NK-92 treated with Interleukin-12 subunit alpha and Interleukin-12 subunit beta, amount 100 ng/mL, for 24 hours (cell line): ENCODE results near the gene WDR76.

Source experiments
- DNase-seq: peaks from one replicate; lab custom pipeline; 2025; lab: John Stamatoyannopoulos, UW

WDR76 gene

GRCh38 chr15:43878446-43878845 is 51.6 kb downstream of the WDR76 start:
- DNase-seq: no peak

GRCh38 chr15:43879386-43880355 is 52.9 kb downstream of the WDR76 start:
- DNase-seq: no peak

DNA sequence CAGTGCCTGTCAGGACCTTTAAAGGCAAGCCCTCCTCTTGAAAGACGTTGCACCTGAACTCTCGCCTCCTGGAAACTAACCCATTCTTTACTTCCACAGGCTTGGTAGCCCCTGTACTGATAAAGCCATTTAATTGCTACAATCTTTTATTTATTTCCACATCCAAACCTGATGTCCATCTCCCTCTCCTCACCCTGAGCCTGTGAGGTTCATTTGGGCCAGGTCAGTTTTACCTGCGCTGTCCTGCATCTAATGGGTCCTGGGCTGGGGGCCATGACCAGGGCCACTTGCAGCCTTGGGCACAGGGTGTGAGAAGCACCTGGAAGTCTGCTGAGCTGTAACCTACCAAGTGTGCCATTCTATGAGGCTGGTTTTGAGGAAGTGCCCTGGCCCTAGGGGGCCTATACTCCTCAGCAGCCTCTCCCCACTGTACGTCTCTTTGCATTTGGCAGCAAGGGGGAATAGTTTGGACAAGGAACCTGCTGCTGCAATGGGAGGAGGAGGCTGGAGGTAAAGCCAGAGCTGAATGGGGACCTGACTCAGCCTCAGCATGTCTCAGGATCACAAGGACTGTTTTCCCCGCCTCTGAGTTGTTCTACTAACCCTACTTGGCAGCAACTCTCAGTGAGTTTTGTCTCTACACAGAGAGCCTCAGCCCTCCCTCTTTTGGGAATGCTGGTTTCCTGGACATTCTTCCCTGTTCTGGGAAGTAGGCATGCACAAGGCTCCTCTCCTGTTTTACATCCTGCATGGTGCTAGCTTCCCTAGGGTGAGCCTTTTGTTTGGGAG is 53.8 kb downstream of the WDR76 start:
- no peak for DNase-seq

- no peak for DNase-seq
Observed at GRCh38 chr15:43881245-43881644, 54.4 kb downstream of the WDR76 start.

DNA sequence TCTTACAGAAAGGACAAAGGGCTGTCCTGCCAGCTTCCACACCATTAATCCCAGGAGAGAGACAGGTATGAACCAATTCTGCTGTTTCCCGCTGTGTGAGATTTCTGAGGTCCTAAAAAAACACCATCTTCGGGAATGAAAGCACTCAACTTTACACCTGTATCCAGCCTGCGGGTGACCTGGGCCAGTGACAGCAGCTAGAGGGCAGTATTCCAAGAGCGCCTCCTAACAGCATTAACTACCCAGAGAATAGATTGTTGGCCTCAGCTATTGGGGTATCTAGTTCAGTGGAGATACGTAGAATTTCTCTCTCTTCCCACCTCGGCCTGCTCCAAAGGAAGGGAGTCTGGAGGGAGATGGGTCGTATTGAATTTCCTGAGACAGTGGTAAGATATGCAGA is 55.1 kb downstream of the WDR76 start:
- DNase-seq: no peak

GRCh38 chr15:43883571-43883970 is 56.8 kb downstream of the WDR76 start:
- no peak for DNase-seq

- no peak for DNase-seq
Observed at GRCh38 chr15:43886558-43886957, 59.8 kb downstream of the WDR76 start.

- DNase-seq: no peak
Observed at GRCh38 chr15:43887901-43888300, 61.1 kb downstream of the WDR76 start.

DNA sequence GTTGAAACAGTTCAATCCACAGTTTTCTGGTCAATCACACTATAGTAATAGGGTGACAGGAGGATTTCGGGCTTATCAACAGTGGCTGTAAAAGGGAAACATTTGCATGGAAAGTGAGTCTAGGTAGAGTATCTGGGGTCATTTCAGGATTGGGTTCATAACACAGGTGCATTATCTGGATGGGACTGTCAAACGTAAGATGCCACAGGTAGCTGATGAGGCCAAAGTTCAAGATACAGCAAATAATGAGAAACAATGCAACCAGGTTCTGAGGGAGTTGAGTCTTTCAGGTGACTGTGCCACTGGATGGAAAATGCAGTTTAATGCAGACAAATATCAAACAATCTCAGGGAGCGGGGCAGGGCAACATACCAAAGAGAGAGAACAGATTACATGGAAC is 62.2 kb downstream of the WDR76 start:
- DNase-seq: no peak

GRCh38 chr15:43893956-43894355 is 67.2 kb downstream of the WDR76 start:
- DNase-seq: no peak

DNA sequence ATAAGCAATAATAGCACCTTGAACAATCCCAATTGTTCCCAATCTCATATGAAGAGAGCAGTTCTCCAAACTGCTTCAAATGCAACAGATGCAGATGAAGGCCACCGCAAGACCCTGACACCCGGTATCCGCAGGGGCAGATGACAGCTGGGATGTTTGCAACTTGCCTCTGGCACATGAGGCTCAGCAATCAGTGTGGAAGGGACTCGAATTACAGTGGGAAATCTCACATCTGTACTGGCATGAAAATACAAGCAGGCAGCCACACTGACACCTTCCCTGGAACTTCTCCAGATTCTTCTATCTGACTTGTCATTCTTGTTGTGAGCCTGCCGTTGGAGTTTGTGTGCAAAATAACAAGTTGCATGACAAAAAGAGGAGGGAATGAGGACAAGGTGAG is 68.8 kb downstream of the WDR76 start:
- DNase-seq: no peak

DNA sequence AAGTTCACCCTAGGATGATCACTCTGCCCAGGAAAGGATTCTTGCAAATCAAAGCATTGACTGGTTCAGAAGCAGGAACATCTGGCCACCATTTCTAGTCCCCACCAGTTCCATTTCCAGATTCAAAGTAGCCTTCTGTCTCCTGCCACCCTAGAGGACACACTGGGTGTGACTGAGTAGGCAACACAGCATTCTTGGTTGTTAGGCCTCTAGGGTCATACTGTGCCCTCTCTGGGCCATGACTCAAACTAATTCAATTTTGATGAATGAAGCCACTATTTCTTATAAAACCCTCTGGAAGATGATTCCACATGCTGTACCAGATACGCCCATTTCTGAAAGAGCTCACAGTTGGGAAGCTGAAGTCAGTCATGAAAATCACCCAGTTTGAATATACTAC is 69.7 kb downstream of the WDR76 start:
- no peak for DNase-seq

DNA sequence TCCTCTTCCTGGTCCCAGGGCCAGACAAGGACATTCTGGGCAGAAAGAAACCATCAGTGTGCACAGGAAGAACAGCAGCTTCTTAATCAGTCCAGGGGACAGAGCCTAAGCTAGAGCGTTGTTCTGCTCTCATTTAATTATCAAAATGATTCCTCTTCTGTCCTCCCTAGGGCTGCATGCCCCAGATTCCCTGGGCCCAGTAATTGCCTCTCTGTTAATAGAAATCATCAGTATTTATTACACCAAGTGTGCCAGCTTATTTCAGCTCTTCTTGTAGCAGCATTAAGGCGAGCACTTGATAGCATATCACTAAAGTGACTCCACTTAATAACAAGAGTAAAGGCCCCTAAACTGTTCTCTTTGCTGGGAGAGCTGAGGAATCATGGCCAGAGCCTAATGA is 72.1 kb downstream of the WDR76 start:
- DNase-seq: no peak

GRCh38 chr15:43899928-43900327 is 73.1 kb downstream of the WDR76 start:
- no peak for DNase-seq

- DNase-seq: no peak
Observed at GRCh38 chr15:43900996-43901395, 74.2 kb downstream of the WDR76 start.

DNA sequence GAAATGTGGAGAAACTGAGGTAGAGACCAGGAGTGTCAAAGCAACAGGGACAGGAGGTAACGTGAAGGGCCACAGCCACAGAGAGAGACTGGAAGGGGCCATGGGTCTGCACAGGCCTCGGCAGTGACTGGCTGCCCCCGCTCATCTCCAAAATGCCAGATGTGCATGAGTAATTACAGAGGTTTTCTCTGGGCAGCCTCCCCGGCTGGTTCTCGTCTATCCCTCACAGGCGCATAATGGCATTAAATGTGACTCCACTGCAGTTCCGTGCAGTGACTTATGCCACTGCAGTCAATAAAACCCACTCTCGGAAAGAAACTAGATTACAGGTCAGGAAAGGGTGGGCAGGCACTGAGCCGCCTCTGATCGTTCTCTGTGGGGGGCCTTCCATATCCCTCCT is 74.7 kb downstream of the WDR76 start:
- no peak for DNase-seq

- peak; percentile 33 for DNase-seq
Observed at GRCh38 chr15:43903864-43904290, 77.1 kb downstream of the WDR76 start.

DNA sequence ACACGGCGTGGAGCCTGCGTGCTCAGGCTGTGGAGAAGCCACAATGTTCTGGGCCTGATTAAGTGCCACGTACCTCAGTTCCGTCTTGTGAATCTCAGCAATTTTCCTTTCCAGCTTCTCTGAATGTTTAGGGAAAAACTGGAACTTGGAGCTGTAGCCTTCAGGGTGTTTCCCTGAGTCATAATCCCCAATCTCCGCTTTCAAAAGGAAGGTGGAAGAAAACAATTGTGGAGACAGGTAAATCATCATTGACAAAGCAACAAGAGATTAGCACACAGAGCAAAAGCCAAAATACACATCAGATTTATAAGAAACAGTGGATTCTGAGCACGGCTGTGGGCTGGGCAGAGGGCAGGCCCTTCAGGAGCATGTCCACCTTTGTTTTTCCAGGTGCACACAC is 79.0 kb downstream of the WDR76 start:
- no peak for DNase-seq

- no peak for DNase-seq
Observed at GRCh38 chr15:43908516-43909050, 81.8 kb downstream of the WDR76 start.

DNA sequence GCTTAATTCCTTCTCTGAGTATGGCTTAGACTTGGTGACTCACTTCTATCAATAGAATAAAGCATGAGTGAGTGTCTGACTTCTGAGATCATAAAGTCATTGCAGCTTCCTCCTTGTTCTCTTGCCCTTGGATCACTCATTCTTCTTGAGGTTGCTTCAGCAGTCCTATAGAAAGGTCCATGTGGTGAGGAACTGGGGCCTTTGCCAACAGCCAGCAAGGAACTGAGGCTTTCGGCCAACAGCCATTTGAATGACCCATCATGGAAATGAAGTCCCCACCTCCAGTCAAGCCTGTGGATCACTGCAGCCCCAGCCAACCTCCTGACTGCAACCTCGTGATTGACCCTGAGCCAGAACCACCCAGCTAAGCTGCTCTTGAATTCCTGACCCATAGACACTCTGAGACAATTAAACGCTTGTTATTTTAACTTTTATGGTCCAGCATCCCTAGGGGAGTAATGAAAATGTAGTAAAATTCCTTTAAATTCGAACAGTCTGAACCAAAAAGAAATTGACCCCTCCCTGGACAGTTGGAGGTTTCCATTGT is 84.5 kb downstream of the WDR76 start:
- DNase-seq: no peak

GRCh38 chr15:43912208-43912607 is 85.4 kb downstream of the WDR76 start:
- DNase-seq: no peak

DNA sequence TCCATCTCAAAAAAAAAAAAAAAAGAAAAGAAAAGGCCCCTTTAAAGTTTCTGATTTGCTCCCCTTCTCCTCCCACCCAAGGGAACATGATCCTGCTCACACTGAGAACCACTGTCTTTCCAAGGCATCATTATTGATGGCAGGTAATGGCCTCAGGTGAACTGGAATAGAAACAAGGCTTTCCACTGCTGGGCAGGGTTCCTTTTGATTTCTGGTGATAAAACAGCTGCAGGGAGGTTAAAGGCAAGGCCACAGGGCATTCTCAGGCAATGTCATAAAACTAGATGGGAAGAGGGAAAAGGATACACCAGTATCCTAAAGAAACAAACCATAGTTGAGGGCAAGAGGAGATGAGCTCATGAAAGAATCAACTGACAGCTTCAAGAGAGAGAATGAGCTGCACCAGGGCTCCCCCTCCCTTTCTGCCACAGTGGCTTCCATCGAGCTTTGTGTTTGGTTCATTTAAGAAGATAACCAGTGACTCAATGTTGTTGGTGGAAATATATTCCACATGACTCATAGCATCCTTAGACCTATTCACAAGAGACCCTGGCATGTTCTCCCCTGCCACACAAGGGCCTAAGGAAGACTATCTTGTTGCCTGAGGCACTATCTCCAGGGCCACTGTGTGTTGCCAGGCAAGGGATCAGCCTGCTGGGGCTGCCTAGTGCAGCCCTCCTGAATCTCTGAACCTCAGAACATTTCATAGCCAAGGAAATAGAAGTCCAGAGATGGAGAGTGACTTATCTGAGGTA is 86.4 kb downstream of the WDR76 start:
- no peak for DNase-seq
